ENCODE results near the gene TDRD5.
"Not testable (repeated sequence)": the region's sequence is repeated elsewhere in the genome, so short reads cannot be mapped to it uniquely, and the experiment has no call there.

TDRD5 gene

GRCh38 chr1:179599623-179600249 lies 8.1 kb downstream of the TDRD5 start:
- DNase-seq = no peak

DNA sequence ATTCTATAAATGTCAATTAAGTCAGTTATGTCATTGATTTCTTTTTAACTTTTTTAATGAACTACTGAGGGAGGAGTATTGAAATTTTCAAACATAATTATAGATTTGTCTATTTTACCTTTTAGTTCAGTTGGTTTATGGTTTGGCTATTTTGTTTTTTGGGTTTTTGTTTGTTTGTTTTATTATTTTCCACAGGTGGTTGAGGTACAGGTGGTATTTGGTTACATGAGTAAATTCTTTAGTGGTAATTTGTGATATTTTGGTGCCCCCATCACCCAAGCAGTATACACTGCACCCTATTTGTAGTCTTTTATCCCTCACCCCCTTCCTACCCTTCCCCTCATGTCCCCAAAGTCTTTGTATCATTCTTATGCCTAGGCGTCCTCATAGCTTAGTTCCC lies 9.5 kb downstream of the TDRD5 start:
- no peak for DNase-seq

DNA sequence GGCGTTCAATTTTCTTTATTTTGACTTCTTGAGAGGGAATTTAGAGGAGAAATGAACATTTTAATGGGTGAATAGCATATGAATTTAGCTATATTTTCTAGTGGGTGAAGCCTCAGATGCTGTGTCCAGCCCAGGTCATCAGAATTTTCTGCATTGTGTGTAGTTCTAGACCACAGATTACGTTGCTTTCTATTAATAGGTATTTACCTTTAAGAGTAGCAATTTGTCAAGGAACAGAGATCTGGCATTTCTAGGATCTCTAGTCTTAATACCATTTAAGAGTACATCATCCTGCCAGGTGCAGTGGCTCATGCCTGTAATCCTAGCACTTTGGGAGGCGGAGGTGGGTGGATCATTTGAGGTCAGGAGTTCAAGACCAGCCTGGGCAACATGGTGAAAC lies 20.7 kb downstream of the TDRD5 start:
- no peak for DNase-seq

DNA sequence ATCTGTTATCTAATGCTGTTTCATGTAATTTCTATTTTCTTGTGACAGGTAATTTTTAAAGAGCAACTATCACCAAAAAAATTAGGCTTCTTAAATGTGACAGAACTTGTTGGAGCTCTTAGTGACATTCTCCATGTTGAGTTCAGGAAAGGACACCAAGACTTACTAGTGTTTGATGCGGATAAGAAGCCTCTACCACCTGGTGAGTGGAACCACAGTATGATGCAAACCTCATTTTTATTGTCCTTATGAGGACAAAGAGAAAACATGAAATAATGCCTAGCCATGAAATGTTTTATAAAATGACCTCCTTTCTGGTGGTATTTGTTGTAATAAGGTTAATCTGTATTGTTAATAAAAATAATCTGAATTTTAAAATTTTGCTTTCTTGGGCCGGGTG lies 39.1 kb downstream of the TDRD5 start:
- no peak for DNase-seq

DNA sequence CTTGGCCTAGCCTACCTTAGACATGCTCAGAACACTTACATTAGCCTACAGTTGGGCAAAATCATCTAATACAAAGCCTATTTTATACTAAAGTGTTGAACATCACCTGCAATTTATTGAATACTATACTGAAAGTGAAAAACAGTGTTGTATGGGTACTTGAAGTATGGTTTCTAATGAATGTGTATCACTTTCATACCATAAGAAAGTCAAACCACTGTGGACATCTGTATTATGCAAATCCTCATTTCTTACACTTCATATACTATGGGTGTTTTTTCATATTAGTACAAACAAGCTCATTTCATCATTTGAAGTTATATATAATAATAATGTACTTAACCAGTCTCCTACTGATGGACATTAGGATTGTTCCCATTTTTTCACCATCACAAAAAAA lies 41.2 kb downstream of the TDRD5 start:
- DNase-seq = no peak

DNA sequence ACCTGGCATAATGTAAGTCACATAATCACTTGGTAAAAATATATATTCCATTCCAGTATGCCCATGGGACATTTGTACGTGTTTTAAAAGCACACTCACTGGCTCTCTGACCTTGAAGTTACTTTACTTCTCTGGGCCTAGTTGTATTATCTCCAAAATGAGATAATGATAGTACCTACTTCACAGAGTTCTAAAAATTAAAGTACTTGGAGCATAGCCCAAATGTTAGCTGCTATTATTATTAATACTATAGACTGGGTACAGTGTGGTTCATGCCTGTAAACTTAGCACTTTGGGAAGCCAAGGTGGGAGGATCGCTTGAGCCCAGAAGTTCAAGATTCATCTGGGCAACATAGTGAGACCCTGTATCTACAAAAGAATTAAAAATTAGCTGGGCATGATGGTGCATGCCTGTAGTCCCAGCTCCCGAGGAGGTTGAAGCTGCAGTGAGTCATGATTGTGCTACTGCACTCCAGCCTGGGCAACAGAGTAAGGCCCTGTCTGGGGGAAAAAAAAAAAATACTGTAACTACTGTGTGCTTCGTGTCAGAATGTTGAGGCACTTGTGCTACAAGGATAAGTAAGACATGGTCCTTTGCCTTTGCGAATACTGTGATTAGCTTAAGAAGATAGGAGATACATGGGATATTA lies 45.7 kb downstream of the TDRD5 start:
- no peak for DNase-seq

- DNase-seq = no peak
Observed at GRCh38 chr1:179661018-179661417, 69.4 kb downstream of the TDRD5 start.

DNA sequence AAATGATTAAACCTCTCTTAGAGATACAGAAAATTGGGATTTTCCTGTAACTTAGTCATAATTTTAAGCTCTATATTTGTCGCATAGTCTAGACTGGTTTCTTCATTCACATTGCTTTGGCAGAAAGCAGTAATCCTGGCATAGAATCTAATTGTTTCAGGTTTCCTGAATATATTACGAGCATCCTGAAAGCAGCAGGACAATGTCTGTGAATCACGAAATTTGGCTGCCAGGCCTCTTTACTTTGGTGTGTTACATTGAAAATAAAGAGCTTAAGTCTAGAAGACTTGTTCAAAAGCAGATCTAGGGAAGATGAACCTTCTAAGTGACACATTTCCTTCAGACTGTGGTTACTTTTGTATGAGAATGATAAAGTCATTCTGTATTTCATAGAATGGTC lies 72.2 kb downstream of the TDRD5 start:
- no peak for DNase-seq

DNA sequence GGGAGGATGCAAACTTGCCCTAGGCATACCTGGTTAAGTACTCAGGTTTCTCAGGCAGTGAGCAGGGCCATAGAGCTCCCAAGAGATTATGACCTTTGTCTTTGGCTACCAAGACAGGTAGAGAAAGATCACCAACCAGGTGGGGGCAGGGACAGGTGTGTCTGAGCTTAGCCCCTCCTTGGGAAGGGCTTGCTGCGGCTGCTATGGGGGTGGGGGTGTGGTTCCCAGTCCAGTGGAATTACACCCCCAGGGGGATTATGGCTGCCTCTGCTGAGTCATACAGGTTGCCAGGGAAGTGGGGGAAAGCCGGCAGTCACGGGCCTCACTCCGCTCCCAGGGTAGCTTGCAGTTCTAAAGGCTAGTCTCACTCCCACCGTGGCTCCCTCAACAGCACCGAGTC lies 86.2 kb downstream of the TDRD5 start:
- no peak for DNase-seq

- DNase-seq = not testable (repeated sequence)
Observed at GRCh38 chr1:179694530-179694929, 102.9 kb downstream of the TDRD5 start.

GRCh38 chr1:179702946-179703539 lies 111.4 kb downstream of the TDRD5 start:
- no peak for DNase-seq

DNA sequence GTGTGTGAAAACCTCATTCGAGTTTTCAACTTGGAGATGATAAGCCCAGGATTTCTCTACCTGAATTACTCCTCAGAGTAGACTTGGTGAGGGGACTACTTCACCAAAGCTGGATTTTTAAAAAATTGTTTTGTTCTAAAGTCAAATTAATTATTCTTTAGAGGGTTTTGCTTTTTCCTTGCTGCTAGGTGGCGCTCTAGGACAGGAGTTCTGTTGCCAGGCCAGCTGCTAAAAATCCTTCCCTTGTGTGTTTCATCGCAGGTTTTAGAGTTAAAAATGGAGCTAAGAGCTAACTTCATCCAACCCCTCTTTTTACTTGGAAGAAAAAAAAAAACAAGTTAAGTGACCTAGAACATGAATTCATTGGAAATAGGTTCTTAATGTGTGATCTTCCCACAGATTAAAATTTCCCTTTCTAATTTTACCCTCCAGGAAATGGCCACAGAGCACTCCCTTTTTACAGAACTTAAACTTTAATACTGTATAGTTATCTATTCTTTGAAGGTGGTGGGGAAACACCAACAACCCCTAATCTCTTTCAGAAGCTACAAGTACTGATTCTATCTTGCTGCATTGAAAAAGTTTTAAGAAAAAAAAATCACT lies 114.8 kb downstream of the TDRD5 start:
- no peak for DNase-seq

DNA sequence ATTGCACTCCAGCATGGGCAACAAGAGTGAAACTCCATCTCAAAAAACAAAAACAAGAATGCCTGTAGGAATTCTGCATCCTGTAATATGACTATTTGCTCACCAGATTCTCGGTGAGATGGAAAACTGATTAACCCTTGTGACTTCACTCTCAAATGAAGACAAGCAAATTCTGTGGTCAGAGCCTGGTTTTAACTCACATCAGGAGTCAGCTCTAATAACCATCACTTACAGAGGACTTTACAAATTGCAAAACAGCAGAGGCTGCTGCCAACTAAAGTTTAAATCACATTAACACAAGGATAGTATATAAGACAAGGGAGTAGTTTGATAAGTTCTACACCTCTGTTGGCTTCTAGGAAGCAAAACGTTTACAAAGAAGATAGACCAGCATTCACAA lies 115.8 kb downstream of the TDRD5 start:
- DNase-seq = no peak

DNA sequence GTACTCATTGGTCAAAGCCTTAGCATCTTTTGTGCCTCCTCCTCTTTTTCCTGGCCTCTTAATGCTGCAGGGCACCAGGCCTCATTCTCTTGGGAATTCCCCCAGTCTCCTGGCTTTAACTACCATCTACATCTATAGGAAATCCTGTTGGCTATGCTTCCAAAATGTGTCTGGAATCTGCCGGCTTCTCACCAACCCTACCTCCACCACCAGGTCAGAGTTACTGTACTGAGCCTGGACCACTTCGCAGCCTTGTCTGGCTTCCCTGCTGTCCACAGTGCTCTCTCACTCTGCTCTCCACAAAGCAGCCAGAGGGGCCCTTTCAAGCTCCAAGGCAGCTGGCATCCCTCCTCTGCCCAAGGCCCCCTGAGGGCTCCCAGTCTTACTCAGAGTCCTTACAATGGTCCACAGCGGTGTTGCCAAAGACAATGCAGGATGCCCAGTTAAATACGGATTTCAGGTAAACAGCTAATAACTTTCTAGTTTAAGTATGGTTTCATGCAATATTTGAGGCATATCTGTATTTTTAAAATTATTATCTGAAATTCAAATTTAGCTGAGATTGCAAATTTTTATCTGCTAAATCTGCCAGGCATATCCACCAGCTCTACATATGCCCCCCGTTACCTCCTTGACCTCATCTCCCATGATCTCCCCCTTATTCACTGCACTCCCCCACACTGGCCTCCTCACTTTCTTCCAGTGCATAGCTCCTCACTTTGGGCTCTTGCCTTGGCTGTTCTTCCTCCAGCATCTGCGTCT lies 117.0 kb downstream of the TDRD5 start:
- DNase-seq = no peak

DNA sequence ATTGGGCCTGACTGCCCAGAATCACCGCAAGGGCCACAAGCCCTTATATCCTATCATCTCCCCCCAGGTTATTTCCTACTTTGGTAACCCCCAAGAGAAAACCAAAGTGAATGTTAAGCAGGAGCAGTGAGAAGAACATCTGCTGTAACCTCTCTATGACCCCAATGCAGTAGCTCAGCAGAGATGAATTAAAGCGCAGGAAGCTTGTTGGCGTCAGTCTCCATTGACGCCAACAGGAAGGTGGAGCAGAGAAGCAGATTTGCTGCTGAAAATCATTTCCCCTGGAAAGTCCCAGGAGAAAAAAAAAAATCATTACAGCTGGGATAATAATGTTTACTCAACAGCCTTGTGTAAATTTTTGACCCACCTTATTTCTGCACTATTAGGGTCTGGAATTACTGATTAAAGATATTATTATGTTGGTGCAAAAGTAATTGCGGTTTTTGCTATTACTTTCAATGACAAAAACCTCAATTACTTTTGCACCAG lies 118.3 kb downstream of the TDRD5 start:
- DNase-seq = no peak

GRCh38 chr1:179714159-179714558 lies 122.5 kb downstream of the TDRD5 start:
- no peak for DNase-seq

GRCh38 chr1:179714623-179715022 lies 123.0 kb downstream of the TDRD5 start:
- DNase-seq = no peak

DNA sequence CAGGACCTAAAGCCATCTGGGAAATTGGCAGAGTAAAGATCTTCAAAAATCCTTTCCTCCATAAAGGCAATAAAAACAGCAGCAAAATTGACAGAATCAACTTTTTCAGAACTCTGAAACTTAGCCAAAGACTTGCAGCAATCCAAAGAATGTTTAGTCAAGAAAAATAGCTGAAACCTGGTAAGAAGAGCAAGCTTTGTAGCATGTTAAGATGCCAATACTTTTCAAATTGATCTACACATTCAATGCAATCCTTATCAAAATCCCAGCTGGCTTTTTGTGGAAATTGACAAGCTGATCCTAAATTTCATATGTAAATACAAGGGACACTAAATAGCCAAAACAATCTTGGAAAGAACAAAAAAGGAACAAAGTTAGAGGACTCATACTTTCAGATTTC lies 127.6 kb downstream of the TDRD5 start:
- no peak for DNase-seq

DNA sequence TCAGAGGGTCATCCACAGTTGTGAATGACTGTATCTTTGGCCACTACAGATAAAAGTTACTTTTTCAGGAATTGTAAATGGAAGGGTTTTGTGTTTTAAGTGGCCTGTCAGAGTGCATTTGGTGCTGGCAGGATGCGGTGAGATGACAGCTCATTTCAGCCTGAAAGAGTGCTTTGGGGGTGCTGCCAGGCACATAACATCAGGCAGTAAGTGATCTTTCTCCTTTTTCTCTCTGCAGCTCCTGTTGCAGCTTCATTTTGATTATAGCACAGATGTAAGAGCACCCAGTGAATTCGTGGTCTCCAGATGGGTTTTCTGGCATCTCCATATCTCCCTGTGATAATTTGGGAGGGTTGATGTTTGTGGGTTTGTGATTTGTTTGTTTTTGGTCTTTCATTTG lies 136.6 kb downstream of the TDRD5 start:
- no peak for DNase-seq

- DNase-seq = no peak
Observed at GRCh38 chr1:179729881-179730280, 138.2 kb downstream of the TDRD5 start.

- no peak for DNase-seq
Observed at GRCh38 chr1:179731643-179732042, 140.0 kb downstream of the TDRD5 start.

Measured in 8988T (cell line).